Natural killer cell treated with Interleukin-12 subunit alpha and Interleukin-12 subunit beta and Interleukin-15 and Interleukin-18, amount 100 ng/mL, for 72 hours (primary cell): ENCODE measurements around the gene INS. TPM values are rescaled to one million over a fixed set of nuclear protein-coding genes. Genes with fewer than 3 reads are reported as not detected.
"Not testable (repeated sequence)": the region's sequence is repeated elsewhere in the genome, so short reads cannot be mapped to it uniquely, and the experiment has no call there.

Source experiments
- ATAC-seq, 2 donors: fragments of 150-1000 bp; cut with Tn5 transposase in 1 of 2; sonication (Bioruptor Pico), chemical (Tn5 transposase) in 1 of 2; 2 replicates each; pipeline ENCODE4 v1.10.0; 2021
- DNase-seq: peaks from one replicate; pipeline ENCODE4 v3.0.0; 2022; ENCODE audit warnings: low spot score
- H3K27ac Mint-ChIP-seq, 2 donors: 1 replicate in 1 of 2; 2 replicates in 1 of 2; pipeline ENCODE4 v1.8.0; 2022; ENCODE audit warnings: mixed read lengths in 2 of 2, mild to moderate bottlenecking in 1 of 2, moderate library complexity in 1 of 2
- H3K27me3 Mint-ChIP-seq, 2 donors: 1 replicate in 1 of 2; 2 replicates in 1 of 2; pipeline ENCODE4 v1.8.0; 2022; ENCODE audit warnings: mixed read lengths in 2 of 2
- H3K36me3 Mint-ChIP-seq: one replicate; pipeline ENCODE4 v1.8.0; 2022; ENCODE audit warnings: mixed read lengths
- H3K4me1 Mint-ChIP-seq, 2 donors: 1 replicate in 1 of 2; 2 replicates in 1 of 2; pipeline ENCODE4 v1.8.0; 2022; ENCODE audit warnings: low read depth in 2 of 2, mixed read lengths in 2 of 2, mild to moderate bottlenecking in 1 of 2
- H3K4me3 Mint-ChIP-seq: one replicate; pipeline ENCODE4 v1.8.0; 2022; ENCODE audit warnings: mixed read lengths
- H3K9me3 Mint-ChIP-seq: 2 replicates; pipeline ENCODE4 v1.8.0; 2022; ENCODE audit warnings: mixed read lengths
- total RNA-seq, 2 donors: library from RNA; stranded (reverse); gene quantifications; one replicate each; pipeline ENCODE4 v1.2.3, GENCODE V29; 2022

INS gene
- total RNA-seq, 2 donors from 2014 or later: not detected

DNA sequence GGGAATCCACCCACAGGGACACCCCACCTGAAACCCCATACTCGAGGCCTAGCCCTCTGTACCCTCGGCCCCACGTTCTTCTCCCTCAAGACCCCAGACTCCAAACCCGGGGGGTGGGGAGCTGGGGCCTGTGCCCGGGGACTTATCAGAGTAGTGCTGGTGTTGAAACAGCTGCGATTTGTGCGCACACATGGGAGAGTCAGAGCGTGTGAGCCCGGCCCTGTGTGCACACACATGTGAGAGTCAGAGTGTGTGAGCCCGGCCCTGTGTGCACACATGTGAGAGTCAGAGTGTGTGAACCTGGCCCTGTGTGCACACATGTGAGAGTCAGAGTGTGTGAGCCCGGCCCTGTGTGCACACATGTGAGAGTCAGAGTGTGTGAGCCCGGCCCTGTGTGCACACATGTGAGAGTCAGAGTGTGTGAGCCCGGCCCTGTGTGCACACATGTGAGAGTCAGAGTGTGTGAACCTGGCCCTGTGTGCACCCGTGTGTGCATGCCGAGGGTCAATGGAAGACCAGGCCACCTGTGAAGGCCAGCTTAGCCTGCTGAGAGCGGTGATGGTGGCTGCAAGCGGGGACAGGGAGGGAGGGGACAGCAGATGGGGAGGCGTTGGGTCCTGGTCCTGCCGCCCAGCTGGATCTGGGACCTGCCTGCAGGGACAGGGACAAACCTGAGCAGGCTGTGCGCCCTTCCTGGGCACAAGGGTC is 33.0 kb upstream of the INS start:
- H3K27ac Mint-ChIP-seq, ATAC-seq, DNase-seq, H3K4me3 Mint-ChIP-seq, H3K36me3 Mint-ChIP-seq, H3K9me3 Mint-ChIP-seq: not testable (repeated sequence)
- Mint-ChIP-seq H3K27me3 (peaks cover 23 to 27% of the 10 kb centered on the region in 2 donors), H3K4me1 (peaks cover 13 to 14% of the 10 kb centered on the region in 2 donors)

DNA sequence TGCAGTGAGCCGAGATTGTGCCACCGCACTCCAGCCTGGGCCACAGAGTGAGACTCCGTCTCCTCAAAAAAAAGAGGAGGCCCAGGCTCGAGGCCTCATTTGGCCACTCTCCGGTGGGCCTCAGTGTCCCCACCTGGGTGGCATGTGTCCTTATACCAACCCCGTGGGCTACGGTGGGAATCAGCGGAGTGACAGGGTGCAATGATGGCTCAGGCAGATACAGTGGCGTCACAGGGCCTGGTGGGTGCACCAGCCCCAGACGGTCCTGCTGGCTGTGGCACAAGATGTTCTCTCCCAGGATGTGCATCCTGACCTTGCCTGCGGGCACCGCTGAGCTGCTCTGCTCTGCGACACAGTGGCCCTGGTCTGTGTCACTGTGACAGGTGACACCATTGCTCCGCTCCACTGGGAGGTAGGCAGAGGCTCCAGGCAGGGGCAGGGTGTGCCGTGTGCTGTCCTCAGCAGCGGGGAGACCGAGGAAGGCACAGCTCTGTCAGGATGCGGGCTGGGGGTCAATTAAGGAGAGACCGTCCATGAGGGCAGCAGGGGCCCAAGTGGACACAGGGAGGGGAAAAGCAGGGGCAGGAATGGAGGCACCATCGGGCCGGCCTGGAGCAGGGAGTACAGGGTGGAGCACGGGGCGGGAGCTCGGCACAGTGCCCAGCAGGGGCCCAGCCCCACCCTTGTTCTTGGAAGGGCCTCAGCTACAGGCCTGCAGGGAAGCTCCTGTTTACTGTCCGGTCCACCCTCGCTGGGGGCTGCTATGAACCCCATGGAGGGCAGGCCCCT is 32.3 kb upstream of the INS start:
- ATAC-seq: no peak
- Mint-ChIP-seq H3K36me3 (no peaks in the 10 kb centered on the region), H3K9me3 (no peaks in the 10 kb centered on the region), H3K27ac (no peak overlapping the region), H3K27me3 (peaks cover 26 to 27% of the 10 kb centered on the region in 2 donors), H3K4me1 (peaks cover 13 to 14% of the 10 kb centered on the region in 2 donors), H3K4me3 (no peak overlapping the region)
- no peak for DNase-seq

DNA sequence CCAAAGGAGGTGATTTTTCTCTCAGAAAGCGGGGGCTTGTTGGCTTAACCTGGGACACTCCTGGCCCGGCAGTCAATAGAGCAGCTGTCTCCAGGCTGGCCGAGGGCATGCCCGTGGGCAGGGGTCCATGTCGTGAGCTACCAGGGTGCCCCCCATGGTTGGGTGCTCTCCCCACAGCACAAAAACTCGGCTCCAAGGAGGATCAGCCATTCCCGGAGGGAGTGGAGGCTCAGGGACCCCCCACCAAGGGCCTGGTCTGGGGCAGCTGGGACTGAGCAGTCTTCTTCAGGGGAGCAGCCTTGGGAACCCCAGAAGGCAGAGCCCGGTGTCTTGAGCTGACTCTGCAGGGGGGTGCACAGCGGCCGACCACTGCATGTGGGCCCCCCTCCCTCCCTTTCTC is 31.4 kb upstream of the INS start:
- H3K9me3 Mint-ChIP-seq: no peaks in the 10 kb centered on the region
- no peak for ATAC-seq
- peaks cover 13 to 14% of the 10 kb centered on the region in 2 donors for H3K4me1 Mint-ChIP-seq
- H3K27ac Mint-ChIP-seq: no peak overlapping the region
- H3K4me3 Mint-ChIP-seq: no peak overlapping the region
- no peak for DNase-seq
- H3K27me3 Mint-ChIP-seq: peaks cover 26 to 27% of the 10 kb centered on the region in 2 donors
- no peaks in the 10 kb centered on the region for H3K36me3 Mint-ChIP-seq

DNA sequence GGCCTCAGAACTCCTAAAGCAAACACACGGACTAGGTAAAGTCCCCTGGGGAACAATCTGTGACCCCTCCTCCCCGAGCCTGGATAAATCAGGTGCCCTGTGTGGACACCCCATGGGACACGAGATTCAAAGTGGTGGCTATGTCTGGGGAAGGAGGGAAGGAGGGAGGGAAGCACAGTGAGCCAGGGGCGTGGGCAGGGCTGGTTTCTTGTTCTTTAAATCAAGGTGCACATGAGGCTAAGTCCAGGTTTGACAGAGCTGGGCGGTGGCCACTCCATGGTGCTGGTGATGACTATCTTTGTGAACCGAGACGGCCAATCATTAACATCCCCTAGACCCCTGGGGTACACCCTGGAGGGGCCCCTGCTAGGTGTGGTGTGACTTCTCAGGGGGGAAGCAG is 30.9 kb upstream of the INS start:
- peaks cover 9 to 10% of the 10 kb centered on the region in 2 donors for H3K4me1 Mint-ChIP-seq
- H3K9me3 Mint-ChIP-seq: no peaks in the 10 kb centered on the region
- H3K4me3 Mint-ChIP-seq: no peak overlapping the region
- H3K27ac Mint-ChIP-seq: no peak overlapping the region
- H3K36me3 Mint-ChIP-seq: no peaks in the 10 kb centered on the region
- DNase-seq: no peak
- ATAC-seq: no peak
- H3K27me3 Mint-ChIP-seq: peaks cover 23 to 24% of the 10 kb centered on the region in 2 donors

DNA sequence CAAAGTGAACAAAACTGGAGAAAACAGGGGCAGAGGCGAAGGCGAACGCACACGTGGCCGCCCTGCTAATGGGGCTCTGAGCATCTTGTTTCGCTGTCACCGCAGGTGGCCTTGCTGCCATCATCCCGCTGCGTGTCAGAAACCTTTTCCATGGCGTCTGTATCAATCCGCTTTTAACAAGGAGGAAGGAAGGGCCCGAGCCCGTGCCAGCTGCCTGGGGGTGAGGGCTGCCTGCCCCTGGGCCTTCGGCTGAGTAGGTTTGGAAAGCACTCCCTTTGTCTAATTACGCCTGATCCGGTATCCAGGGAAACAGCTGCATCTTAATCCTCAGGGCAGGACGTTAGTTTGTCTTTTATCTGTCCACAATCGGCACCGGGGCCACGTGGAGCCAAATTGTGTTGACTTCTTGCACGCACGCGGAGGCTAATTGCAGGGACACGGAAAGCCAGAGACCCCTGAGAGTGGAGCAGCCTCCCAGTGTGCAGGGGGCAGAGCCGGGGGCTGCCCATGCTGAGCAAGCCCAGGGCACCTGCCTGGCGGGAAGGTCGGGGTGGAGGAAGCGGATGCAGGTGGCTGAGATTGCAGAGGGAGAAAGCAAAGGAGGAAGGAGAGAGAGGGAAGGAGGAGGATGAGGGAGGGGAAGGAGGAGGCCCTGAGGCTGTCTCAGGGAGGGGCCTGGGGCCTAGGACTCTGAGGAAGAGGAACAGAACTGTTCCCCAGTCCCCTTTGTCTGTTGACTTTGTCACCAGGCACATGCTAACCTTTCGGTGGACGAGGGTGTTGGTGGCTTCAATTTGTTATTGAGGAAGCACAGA is 29.9 kb upstream of the INS start:
- H3K4me3 Mint-ChIP-seq: no peak overlapping the region
- H3K9me3 Mint-ChIP-seq: no peaks in the 10 kb centered on the region
- ATAC-seq (no peak), DNase-seq (no peak)
- no peaks in the 10 kb centered on the region for H3K4me1 Mint-ChIP-seq
- no peaks in the 10 kb centered on the region for H3K36me3 Mint-ChIP-seq
- H3K27me3 Mint-ChIP-seq: peaks cover 14% of the 10 kb centered on the region in 2 donors
- H3K27ac Mint-ChIP-seq: no peak overlapping the region

DNA sequence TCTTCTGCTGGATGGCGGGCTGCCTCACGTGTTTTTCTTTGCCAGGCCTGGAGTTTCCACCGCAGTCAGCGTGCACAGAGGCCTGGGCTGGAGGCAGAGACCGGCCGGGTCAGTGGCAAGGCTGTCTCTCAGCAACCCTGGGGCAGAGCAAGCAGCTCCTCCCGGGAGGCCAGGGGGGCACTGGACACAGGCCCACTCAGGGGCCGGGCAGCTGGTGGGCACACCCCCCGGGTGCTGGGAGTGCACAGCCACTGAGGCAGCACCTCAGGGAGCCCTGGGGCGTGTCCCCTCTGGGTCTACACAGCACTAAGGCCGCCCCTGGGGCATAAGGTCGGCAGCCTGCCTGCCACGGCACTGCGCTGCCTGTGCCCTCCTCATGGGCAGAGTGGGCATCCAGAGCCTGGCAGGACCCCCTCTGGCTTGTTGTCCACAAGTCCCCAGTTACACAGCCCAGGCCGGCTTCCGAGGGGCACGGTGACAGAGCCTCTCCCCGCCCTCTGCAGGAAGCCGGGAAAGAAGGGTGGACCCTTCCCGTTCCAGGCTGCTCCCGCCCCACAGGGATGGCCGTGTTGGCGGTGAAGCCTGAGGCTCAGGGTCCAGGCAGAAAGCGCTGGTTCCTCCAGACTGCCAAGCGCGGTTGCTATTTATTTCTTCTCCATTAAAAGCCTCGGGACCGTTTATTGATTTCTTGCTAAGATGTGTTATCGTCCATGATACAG is 29.1 kb upstream of the INS start:
- no peaks in the 10 kb centered on the region for H3K4me1 Mint-ChIP-seq
- H3K27me3 Mint-ChIP-seq: peaks cover 16 to 17% of the 10 kb centered on the region in 2 donors
- H3K9me3 Mint-ChIP-seq: no peaks in the 10 kb centered on the region
- DNase-seq (no peak), ATAC-seq (peak in 1 of 2 donors; percentile 38)
- no peak overlapping the region for H3K4me3 Mint-ChIP-seq
- H3K36me3 Mint-ChIP-seq: no peaks in the 10 kb centered on the region
- no peak overlapping the region for H3K27ac Mint-ChIP-seq

DNA sequence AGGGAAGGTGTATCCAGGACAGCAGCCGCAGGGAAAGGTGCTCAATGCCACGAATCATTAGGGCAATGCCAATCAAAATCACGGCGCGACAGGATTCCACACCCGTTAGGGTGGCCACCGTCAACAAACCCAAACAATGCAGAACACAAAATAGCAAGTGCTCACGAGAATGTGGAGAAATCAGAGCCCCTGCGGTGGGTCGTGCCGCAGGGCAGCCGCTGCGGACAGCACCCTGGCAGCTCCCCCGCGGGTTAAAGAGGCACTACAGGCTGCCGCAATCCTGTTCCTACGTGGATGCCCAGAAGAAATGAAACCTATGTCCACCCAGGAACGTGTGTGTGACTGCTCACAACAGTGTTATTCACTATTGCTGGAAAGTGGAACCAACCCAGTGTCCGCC is 27.7 kb upstream of the INS start:
- Mint-ChIP-seq H3K36me3 (no peaks in the 10 kb centered on the region), H3K27ac (no peak overlapping the region), H3K27me3 (peaks cover 22% of the 10 kb centered on the region in 2 donors), H3K4me3 (no peak overlapping the region), H3K9me3 (no peaks in the 10 kb centered on the region), H3K4me1 (no peaks in the 10 kb centered on the region)
- ATAC-seq (no peak), DNase-seq (no peak)

DNA sequence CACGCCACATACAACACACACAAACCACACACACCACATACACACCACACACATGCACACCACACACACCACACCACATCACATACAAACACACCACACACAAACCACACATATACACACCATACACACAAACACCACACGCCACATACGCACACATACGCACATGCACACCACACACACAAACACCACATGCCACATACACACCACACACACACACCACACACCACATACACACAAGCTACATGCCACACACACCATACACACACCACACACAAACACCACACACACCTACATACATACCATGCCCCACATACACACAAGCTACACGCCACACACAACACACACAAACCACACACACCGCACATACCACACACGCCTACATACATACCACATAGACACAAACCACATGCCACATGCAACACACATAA is 26.3 kb upstream of the INS start:
- no peaks in the 10 kb centered on the region for H3K9me3 Mint-ChIP-seq
- DNase-seq (no peak), ATAC-seq (no peak)
- no peaks in the 10 kb centered on the region for H3K4me1 Mint-ChIP-seq
- no peaks in the 10 kb centered on the region for H3K36me3 Mint-ChIP-seq
- no peak overlapping the region for H3K4me3 Mint-ChIP-seq
- no peak overlapping the region for H3K27ac Mint-ChIP-seq
- H3K27me3 Mint-ChIP-seq: peaks cover 22 to 24% of the 10 kb centered on the region in 2 donors

DNA sequence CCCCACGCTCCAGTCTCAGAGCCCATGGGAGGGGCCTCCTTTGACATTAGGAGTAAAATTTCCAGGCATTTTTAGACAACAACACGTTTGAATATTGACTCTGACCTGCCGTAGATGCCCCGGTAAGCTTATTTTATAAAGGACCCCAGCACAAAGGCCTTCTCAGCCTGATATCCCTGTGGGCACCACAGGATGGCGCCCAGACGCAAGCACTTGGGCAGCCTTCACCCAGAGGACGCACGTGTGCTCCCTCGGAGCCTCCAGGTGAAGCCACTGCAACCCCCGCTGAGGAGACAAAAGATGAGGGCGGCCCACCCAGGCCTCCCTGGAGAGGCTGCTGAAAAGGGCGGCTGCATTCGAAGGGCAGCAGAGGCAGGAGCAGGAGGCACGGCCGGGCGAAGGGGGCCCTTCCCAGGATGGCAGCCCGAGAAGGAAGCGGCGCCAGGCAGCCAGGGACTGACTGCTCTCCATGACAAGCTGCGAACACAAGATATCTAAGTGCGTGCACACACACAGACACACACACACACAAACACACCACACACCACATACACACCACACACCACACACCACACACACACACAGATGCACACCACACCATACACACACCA is 25.8 kb upstream of the INS start:
- H3K36me3 Mint-ChIP-seq: no peaks in the 10 kb centered on the region
- no peaks in the 10 kb centered on the region for H3K9me3 Mint-ChIP-seq
- no peak overlapping the region for H3K4me3 Mint-ChIP-seq
- H3K4me1 Mint-ChIP-seq: no peaks in the 10 kb centered on the region
- no peak overlapping the region for H3K27ac Mint-ChIP-seq
- peaks cover 22 to 24% of the 10 kb centered on the region in 2 donors for H3K27me3 Mint-ChIP-seq
- peak in 1 of 2 donors; percentile 58 for ATAC-seq
- no peak for DNase-seq

DNA sequence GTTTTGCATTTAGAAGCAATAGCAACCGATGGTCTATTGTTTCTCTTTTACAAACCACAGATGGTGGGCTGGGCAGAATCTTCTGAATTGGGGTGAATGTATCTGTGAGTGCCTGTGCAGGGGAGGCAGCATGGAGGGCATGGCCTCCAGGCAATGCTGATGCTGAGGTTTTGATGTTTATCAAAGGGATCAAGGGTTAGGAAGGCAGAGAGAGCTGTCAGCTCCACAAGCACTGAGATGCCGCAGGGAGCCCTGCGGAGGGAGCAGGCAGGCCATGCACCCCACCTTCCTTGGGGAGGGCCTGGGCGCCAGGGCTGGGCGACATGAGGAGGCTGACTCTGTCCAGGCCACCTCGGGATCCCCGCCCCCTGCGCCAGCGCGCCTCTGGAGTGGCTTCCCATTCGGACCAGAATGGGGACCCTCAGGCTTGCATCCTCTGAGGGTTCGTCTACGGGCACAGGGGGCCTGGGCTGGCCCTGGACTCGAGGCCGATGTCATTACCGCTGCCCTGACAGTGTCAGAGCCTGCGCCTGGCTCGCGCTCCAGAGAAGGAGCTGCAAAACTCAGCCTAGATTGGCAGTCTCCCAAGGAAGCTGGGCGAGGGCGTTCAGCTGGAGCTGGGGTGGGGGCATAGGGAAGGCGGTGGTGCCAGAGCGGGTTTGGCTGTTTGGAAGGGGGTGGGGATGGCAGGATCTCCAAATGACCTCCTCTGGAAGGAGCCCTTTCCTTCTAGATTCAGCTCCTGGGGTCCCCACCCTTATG is 24.5 kb upstream of the INS start:
- no peaks in the 10 kb centered on the region for H3K36me3 Mint-ChIP-seq
- no peaks in the 10 kb centered on the region for H3K9me3 Mint-ChIP-seq

DNA sequence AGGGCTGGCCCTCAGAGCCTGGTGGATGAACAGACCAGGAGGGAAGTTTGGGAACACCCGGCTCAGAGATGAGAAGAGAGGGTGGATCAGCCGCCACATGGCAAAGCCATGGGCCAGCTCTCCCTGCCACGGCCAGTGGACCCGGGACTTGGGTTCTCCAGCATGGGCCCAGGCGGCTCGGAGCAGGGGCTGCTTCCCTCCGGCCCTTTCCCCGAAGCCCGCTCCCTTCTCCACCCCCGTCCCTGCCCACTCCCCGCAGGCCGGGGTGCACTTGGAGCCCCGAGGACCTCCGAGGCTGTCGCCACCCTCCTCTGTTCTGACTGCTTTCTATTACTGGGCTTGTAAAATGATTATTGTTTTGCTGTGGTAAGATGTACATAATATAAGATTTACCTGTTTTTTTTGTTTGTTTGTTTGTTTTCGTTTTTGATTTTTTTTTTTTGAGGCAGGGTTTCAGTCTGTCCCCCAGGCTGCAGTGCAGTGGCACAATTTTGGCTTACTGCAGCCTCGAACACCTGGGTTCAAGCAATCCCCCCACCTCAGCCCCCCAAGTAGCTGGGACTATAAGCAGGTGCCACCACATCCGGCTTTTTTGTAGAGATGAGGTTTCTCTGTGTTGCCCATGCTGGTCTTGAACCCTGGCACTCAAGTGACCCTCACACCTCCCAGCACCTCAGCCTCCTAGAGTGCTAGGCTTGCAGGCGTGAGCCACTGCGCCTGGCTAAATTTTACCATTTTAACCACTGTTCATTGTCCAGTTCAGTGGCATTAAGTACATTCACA is 21.9 kb upstream of the INS start:
- Mint-ChIP-seq H3K4me1 (no peaks in the 10 kb centered on the region), H3K27me3 (peaks cover 8 to 10% of the 10 kb centered on the region in 2 donors), H3K27ac (no peak overlapping the region), H3K36me3 (no peaks in the 10 kb centered on the region), H3K9me3 (no peaks in the 10 kb centered on the region), H3K4me3 (no peak overlapping the region)
- DNase-seq (no peak), ATAC-seq (no peak)

More for the DNA sequence above, 24.5 kb upstream of the INS start:
- Mint-ChIP-seq H3K27ac (no peak overlapping the region), H3K4me1 (no peaks in the 10 kb centered on the region), H3K27me3 (peaks cover 16 to 20% of the 10 kb centered on the region in 2 donors), H3K4me3 (no peak overlapping the region)
- ATAC-seq (no peak), DNase-seq (no peak)

DNA sequence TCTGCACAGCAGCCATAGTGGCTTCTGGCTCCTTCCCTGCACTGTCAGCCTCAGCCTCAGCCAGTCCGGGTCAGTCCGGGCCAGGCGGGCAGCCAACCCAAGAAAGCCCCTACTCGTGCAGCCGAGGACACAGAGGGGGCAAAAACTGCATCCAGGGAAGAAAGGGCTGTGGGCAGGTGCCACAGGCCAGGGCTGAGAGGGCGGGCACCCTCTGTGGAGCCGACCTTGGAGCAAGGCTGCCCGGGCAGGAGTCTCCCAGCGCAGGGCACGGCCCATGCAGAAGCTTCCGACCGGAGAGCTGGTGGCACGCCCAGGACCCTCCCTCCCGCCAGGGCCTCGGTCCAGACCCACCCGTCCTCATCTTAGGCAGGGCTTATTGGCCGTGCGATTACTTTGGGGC is 21.1 kb upstream of the INS start:
- Mint-ChIP-seq H3K9me3 (no peaks in the 10 kb centered on the region), H3K4me3 (no peak overlapping the region), H3K27me3 (peaks cover 8 to 10% of the 10 kb centered on the region in 2 donors), H3K4me1 (no peaks in the 10 kb centered on the region), H3K36me3 (no peaks in the 10 kb centered on the region), H3K27ac (no peak overlapping the region)
- DNase-seq (no peak), ATAC-seq (no peak)
